Gastrocnemius medialis (tissue), 4 donors: ENCODE measurements around the gene TBL3. TPM values are rescaled to one million over a fixed set of nuclear protein-coding genes. Genes with fewer than 3 reads are reported as not detected.

Experiments
- ATAC-seq, 2 donors: fragments of 150-250 bp; one replicate each; pipeline ENCODE4 v1.9.1; 2016
- DNase-seq, 2 donors: peaks; one replicate each; pipeline ENCODE4 v3.0.0-alpha.2; 2019
- H3K27ac ChIP-seq, 4 donors: fragments of 200-600 bp; sonication (generic); 1 replicate in 1 of 4; 2 replicates in 3 of 4; pipeline ENCODE4 v1.5.1; 2016 to 2018; ENCODE audit warnings: mild to moderate bottlenecking in 2 of 4, moderate library complexity in 1 of 4
- H3K27me3 ChIP-seq, 3 donors: fragments of 200-600 bp; sonication (generic) in 2 of 3; 1 replicate in 1 of 3; 2 replicates in 2 of 3; pipeline versions ENCODE4 v1.5.1 to v1.6.0; 2016 to 2019; ENCODE audit warnings: mild to moderate bottlenecking in 1 of 3, moderate library complexity in 1 of 3
- H3K36me3 ChIP-seq, 2 donors: fragments of 200-600 bp; sonication (generic) in 1 of 2; one replicate each; pipeline ENCODE4 v1.5.1; 2017 to 2018
- H3K4me1 ChIP-seq, 2 donors: fragments of 200-600 bp; sonication (generic) in 1 of 2; one replicate each; pipeline ENCODE4 v1.5.1; 2016 to 2017; ENCODE audit warnings: mild to moderate bottlenecking in 2 of 2
- H3K4me3 ChIP-seq, 4 donors: fragments of 200-600 bp; sonication (generic) in 3 of 4; 1 replicate in 1 of 4; 2 replicates in 3 of 4; pipeline ENCODE4 v1.5.1; 2016 to 2019; ENCODE audit warnings: mild to moderate bottlenecking in 2 of 4
- H3K9me3 ChIP-seq, 3 donors: fragments of 200-600 bp; sonication (generic) in 2 of 3; 1 replicate in 1 of 3; 2 replicates in 2 of 3; pipeline ENCODE4 v1.5.1; 2016 to 2019
- CTCF ChIP-seq, 5 experiments: fragments of 450-650 bp in 3 of 5; fragments of 200-600 bp in 2 of 5; sonication (generic) in 2 of 5; IDR thresholded peaks in 4 of 5; conservative IDR thresholded peaks in 1 of 5; 1 replicate in 4 of 5; 2 replicates in 1 of 5; pipeline ENCODE4 v1.5.1; 2016 to 2019; ENCODE audit warnings: antibody characterized with exemption in 5 of 5, mild to moderate bottlenecking in 3 of 5, moderate library complexity in 3 of 5
- POLR2A ChIP-seq, 2 donors: fragments of 450-650 bp; IDR thresholded peaks; one replicate each; pipeline ENCODE4 v1.6.1; 2017; ENCODE audit warnings: antibody characterized with exemption in 2 of 2, mild to moderate bottlenecking in 2 of 2, moderate library complexity in 2 of 2
- in situ Hi-C, 4 donors: fragments of 200-750 bp; cut with MboI; loops; one replicate each; pipeline versions ENCODE4 v1.15.0 to v1.8.0; 2017; ENCODE audit warnings: low sequenced_read_pairs in 4 of 4
- intact Hi-C: fragments of 100-400 bp; cut with DNase I; formaldehyde crosslinking; loops from one replicate; pipeline ENCODE4 v1.15.1; 2023; ENCODE audit warnings: low total_unique reads
- total RNA-seq, 4 donors: library from RNA; depleted of rRNA; stranded (reverse); fragments of >200 nt; gene quantifications; one replicate each; pipeline versions ENCODE4 v1.1.0 to v1.2.3, GENCODE V29; 2016

Gene TBL3
- total RNA-seq, 4 donors from 2014 or later: 48.2 to 79.5 (median 71.4) TPM

GRCh38 chr16:1926271-1926670, 45.6 kb upstream of the TBL3 start:
- intact Hi-C loops (no loop called here), in situ Hi-C loops (loop anchor here in 2 of 4 donors (5.0 kb wide), 2 partner anchors 59 to 64 kb away; no protein-coding TSS in a partner anchor)
- Histone ChIP-seq H3K27ac (no peak overlapping the region), H3K36me3 (no peaks in the 10 kb centered on the region), H3K9me3 (no peaks in the 10 kb centered on the region), H3K4me1 (no peaks in the 10 kb centered on the region), H3K27me3 (peaks cover 25 to 30% (median 27%) of the 10 kb centered on the region in 3 donors), H3K4me3 (no peak overlapping the region)
- no peak for DNase-seq
- TF ChIP-seq POLR2A (IDR thresholded peaks at IDR 0.05) (no peak), CTCF (IDR thresholded peaks at IDR 0.05 in 4 of 5, conservative IDR thresholded peaks at IDR 0.05 in 1 of 5) (no peak)
- ATAC-seq: no peak

GRCh38 chr16:1929105-1929504, 42.7 kb upstream of the TBL3 start:
- in situ Hi-C loops (loop anchor here in 2 of 4 donors (5.0 kb wide), 2 partner anchors 62 to 67 kb away; no protein-coding TSS in a partner anchor), intact Hi-C loops (loop anchor here (1.0 kb wide), 2 partner anchors 65 to 103 kb away; partner anchors contain the start of gene HAGH)
- DNase-seq: no peak
- no peak for TF ChIP-seq CTCF (IDR thresholded peaks at IDR 0.05 in 4 of 5, conservative IDR thresholded peaks at IDR 0.05 in 1 of 5)
- no peak for TF ChIP-seq POLR2A (IDR thresholded peaks at IDR 0.05)
- no peaks in the 10 kb centered on the region for H3K9me3 ChIP-seq
- peak overlapping the region; percentile 49 to 69 (median 66) for H3K4me3 ChIP-seq
- ATAC-seq: peak; percentile 20 to 43
- peaks cover 0 to 2% (median 0%) of the 10 kb centered on the region in 3 donors for H3K27me3 ChIP-seq
- H3K4me1 ChIP-seq: no peaks in the 10 kb centered on the region
- H3K36me3 ChIP-seq: no peaks in the 10 kb centered on the region
- peak overlapping the region; percentile 52 to 83 (median 76) for H3K27ac ChIP-seq

GRCh38 chr16:1929578-1930337, 42.1 kb upstream of the TBL3 start:
- in situ Hi-C loops: loop anchor here in 2 of 4 donors (5.0 kb wide), 2 partner anchors 62 to 67 kb away; no protein-coding TSS in a partner anchor
- intact Hi-C loops: loop anchor here (1.0 to 5.0 kb wide), 3 partner anchors 65 to 147 kb away; partner anchors contain the start of genes HAGH, NUBP2 and SPSB3
- peak in 4 of 5 experiments; percentile 100 for TF ChIP-seq CTCF (IDR thresholded peaks at IDR 0.05 in 4 of 5, conservative IDR thresholded peaks at IDR 0.05 in 1 of 5)
- peak; percentile 17 to 31 for TF ChIP-seq POLR2A (IDR thresholded peaks at IDR 0.05)
- peak overlapping the region; percentile 52 to 83 (median 76) for H3K27ac ChIP-seq
- peak overlapping the region; percentile 49 to 69 (median 66) for H3K4me3 ChIP-seq
- no peaks in the 10 kb centered on the region for H3K36me3 ChIP-seq
- no peaks in the 10 kb centered on the region for H3K4me1 ChIP-seq
- DNase-seq: peak; percentile 74 to 84
- no peaks in the 10 kb centered on the region for H3K9me3 ChIP-seq
- ATAC-seq: peak; percentile 85 to 87
- no peaks in the 10 kb centered on the region for H3K27me3 ChIP-seq

GRCh38 chr16:1930338-1930720, 41.5 kb upstream of the TBL3 start:
- TF ChIP-seq POLR2A (IDR thresholded peaks at IDR 0.05) (no peak), CTCF (IDR thresholded peaks at IDR 0.05 in 4 of 5, conservative IDR thresholded peaks at IDR 0.05 in 1 of 5) (no peak)
- Histone ChIP-seq H3K36me3 (no peaks in the 10 kb centered on the region), H3K27me3 (no peaks in the 10 kb centered on the region), H3K4me1 (no peaks in the 10 kb centered on the region), H3K27ac (no peak overlapping the region), H3K9me3 (no peaks in the 10 kb centered on the region), H3K4me3 (no peak overlapping the region)
- DNase-seq (no peak), ATAC-seq (no peak)
- intact Hi-C loops (loop anchor here (5.0 kb wide), 1 partner anchor 148 kb away; the partner anchor contains the start of genes NUBP2 and SPSB3), in situ Hi-C loops (no loop called here)
